Renal cortical epithelial cell (primary cell): ENCODE data around the gene BNIP5. TPM values are rescaled to one million over a fixed set of nuclear protein-coding genes. Genes with fewer than 3 reads are reported as not detected.
"Not testable (repeated sequence)": the region's sequence is repeated elsewhere in the genome, so short reads cannot be mapped to it uniquely, and the experiment has no call there.

Experiments used
- DNase-seq: peaks from one replicate; pipeline ENCODE4 v3.0.0-alpha.2; 2011; ENCODE audit warnings: low read depth
- total RNA-seq: library from RNA; depleted of rRNA; stranded (reverse); fragments of >200 nt; gene quantifications from 2 replicates; pipeline ENCODE4 v1.2.3, GENCODE V29; 2014

Gene BNIP5
- total RNA-seq, 1 donor from 2014 or later = not detected

GRCh38 chr6:36364669-36365479 is 28.2 kb upstream of the BNIP5 start:
- peak; percentile 37 for DNase-seq

GRCh38 chr6:36364061-36364635 is 27.5 kb upstream of the BNIP5 start:
- DNase-seq = not testable (repeated sequence)

GRCh38 chr6:36363371-36363752 is 26.7 kb upstream of the BNIP5 start:
- DNase-seq = not testable (repeated sequence)

- no peak for DNase-seq
Observed at GRCh38 chr6:36362551-36363370, 26.1 kb upstream of the BNIP5 start.

- DNase-seq = no peak
Observed at GRCh38 chr6:36361071-36361470, 24.4 kb upstream of the BNIP5 start.

GRCh38 chr6:36360241-36361054 is 23.8 kb upstream of the BNIP5 start:
- peak; percentile 41 for DNase-seq

- peak; percentile 66 for DNase-seq
Observed at GRCh38 chr6:36358226-36358915, 21.7 kb upstream of the BNIP5 start.

GRCh38 chr6:36357872-36358225 is 21.2 kb upstream of the BNIP5 start:
- DNase-seq = no peak

GRCh38 chr6:36355819-36356218 is 19.1 kb upstream of the BNIP5 start:
- peak; percentile 44 for DNase-seq

GRCh38 chr6:36353411-36353915 is 16.8 kb upstream of the BNIP5 start:
- peak; percentile 73 for DNase-seq

- no peak for DNase-seq
Observed at GRCh38 chr6:36352477-36353157, 15.9 kb upstream of the BNIP5 start.

GRCh38 chr6:36350681-36351571 is 14.2 kb upstream of the BNIP5 start:
- peak; percentile 77 for DNase-seq

- no peak for DNase-seq
Observed at GRCh38 chr6:36350082-36350481, 13.4 kb upstream of the BNIP5 start.

GRCh38 chr6:36349240-36349639 is 12.6 kb upstream of the BNIP5 start:
- no peak for DNase-seq

- no peak for DNase-seq
Observed at GRCh38 chr6:36347621-36348020, 10.9 kb upstream of the BNIP5 start.

- DNase-seq = no peak
Observed at GRCh38 chr6:36346486-36347273, 10.0 kb upstream of the BNIP5 start.

- no peak for DNase-seq
Observed at GRCh38 chr6:36345681-36346466, 9.2 kb upstream of the BNIP5 start.
